Esophagus (tissue), 2 donors: ENCODE results near the gene DCN. TPM values are rescaled to one million over a fixed set of nuclear protein-coding genes. Genes with fewer than 3 reads are reported as not detected.

Source experiments
- H3K27ac ChIP-seq, 2 donors: one replicate each; pipeline ENCODE4 v1.5.1; 2013; ENCODE audit warnings: low read depth in 2 of 2, mild to moderate bottlenecking in 2 of 2, inconsistent platforms in 1 of 2, low read length in 1 of 2, moderate library complexity in 1 of 2
- H3K27me3 ChIP-seq, 2 donors: one replicate each; pipeline ENCODE4 v1.6.1; 2013; ENCODE audit warnings: low read length in 2 of 2, control low read depth in 1 of 2, mild to moderate bottlenecking in 1 of 2; ENCODE audit not compliant: insufficient read depth in 2 of 2, control insufficient read depth in 1 of 2
- H3K36me3 ChIP-seq, 2 donors: one replicate each; pipeline ENCODE4 v1.6.1; 2013; ENCODE audit warnings: low read length in 1 of 2; ENCODE audit not compliant: control insufficient read depth in 2 of 2, insufficient read depth in 2 of 2
- H3K4me1 ChIP-seq, 2 donors: one replicate each; pipeline ENCODE4 v1.6.1; 2013; ENCODE audit warnings: low read length in 1 of 2; ENCODE audit not compliant: control insufficient read depth in 2 of 2, insufficient read depth in 2 of 2
- H3K4me3 ChIP-seq, 2 donors: one replicate each; pipeline ENCODE4 v1.5.1; 2013; ENCODE audit warnings: low read length in 2 of 2, mild to moderate bottlenecking in 2 of 2, low read depth in 1 of 2, moderate library complexity in 1 of 2
- H3K9me3 ChIP-seq, 2 donors: one replicate each; pipeline ENCODE4 v1.6.1; 2013; ENCODE audit warnings: mild to moderate bottlenecking in 2 of 2, low read depth in 1 of 2, low read length in 1 of 2, moderate library complexity in 1 of 2; ENCODE audit not compliant: control insufficient read depth in 2 of 2, insufficient read depth in 1 of 2
- WGBS, 2 donors: extraction: QIAGEN DNeasy Blood & Tissue Kit; methylation state at CpG; one replicate each; pipeline ENCODE4 v1.1.7; 2013; 5-methylcytosine and 5-hydroxymethylcytosine counted together
- polyA plus RNA-seq, 2 donors: library from polyadenylated mRNA; stranded (reverse); fragments of 200-250 nt; gene quantifications; one replicate each; pipeline ENCODE4 v1.2.3, GENCODE V29; 2013
- donor health status: healthy with polysubstance abuse.
- donor health status: Bipolar disorder and iron deficiency.

The DCN gene
- polyA plus RNA-seq, 2 donors, result 41.1 to 152 TPM

DNA sequence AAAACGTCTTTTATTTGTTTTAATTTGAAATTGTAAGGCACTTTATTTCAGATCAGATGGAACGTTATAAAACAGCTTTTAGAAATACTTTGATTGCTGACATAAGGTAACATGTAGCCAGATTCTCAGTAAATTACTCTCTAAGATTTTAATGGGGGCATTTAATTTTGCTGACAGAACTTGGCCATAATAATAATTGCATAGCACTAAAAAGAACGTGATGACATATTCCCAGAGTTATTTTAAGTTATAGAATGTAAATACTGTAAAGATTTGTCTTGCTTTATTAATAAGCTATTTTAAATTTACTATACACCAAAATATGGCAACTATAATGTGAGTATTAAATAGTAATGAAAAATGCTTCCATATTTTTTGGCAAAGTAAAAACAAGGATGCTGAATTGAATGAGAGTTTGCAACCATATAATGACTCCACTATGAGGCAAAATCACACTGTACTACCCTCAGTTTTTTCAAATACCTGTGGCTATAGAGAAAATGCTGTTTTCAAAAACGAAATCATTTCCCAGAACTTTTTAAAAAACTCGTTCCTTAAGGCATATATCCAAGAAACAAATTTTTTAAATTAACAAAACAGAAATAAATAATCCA, 72.2 kb downstream of the DCN start:
- Histone ChIP-seq H3K4me3 (no peak overlapping the region), H3K4me1 (no peaks in the 10 kb centered on the region), H3K27ac (no peak overlapping the region), H3K9me3 (no peaks in the 10 kb centered on the region), H3K36me3 (no peaks in the 10 kb centered on the region), H3K27me3 (no peaks in the 10 kb centered on the region)
- WGBS, 2 donors, result 58 to 59% methylated on average over 5 of the region's 5 CpGs

DNA sequence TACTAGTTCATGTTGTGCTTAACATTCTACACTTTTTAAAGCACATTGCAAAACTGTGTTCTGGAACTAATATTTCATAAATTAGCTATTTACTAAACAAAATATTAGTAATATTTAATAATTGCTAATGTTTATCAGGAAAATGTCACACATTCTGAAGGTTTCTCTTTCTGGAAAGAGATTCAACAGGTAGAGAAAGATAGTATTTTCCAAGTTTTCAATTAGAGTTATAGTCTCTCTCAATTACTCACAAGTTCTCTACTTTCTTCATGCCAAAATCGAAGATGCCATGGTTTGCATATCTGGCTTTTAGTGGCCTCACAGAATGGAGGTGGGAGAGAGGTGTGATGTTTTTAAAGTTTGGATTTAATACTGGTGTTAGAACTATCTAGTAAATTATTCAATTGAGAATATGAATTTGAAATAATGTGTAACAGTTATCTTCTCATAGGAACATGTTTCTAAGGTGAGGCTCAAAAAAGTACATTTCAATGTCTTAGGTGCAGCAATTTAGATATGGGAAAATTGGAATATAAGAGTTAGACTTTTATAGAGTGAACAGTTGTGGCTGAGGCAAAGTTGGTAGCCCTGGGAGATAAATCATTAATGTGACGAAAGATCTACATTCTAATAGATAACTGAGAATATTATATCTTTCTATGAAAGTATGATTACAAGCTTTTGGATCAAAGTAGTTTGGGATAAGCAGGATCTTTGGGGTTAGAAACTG, 72.9 kb downstream of the DCN start:
- no peaks in the 10 kb centered on the region for H3K4me1 ChIP-seq
- no peak overlapping the region for H3K4me3 ChIP-seq
- no peaks in the 10 kb centered on the region for H3K36me3 ChIP-seq
- H3K27ac ChIP-seq, result no peak overlapping the region
- WGBS, 2 donors, result 79 to 83% methylated on average over 2 of the region's 2 CpGs
- no peaks in the 10 kb centered on the region for H3K9me3 ChIP-seq
- H3K27me3 ChIP-seq, result no peaks in the 10 kb centered on the region

DNA sequence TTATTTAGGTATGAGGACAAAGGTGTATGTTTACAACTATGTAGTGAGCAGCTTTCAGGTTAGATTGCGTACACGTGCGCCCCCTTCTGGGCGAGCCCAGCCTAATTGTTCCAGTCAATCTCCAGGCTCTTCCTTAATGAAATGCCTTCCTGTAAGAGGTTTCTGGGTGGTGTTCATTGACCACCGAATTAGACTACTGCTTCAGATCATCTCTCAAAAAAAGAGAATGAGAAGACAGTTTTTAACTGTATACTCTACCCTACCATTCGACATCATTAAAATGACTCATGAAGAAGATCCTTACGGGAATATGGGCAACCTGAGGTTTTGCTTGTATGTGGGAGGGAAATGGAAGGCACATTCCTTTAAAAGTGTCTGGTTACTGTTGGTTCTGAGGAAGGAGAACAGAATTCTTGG, 73.5 kb downstream of the DCN start:
- no peak overlapping the region for H3K27ac ChIP-seq
- H3K9me3 ChIP-seq, result no peaks in the 10 kb centered on the region
- no peaks in the 10 kb centered on the region for H3K36me3 ChIP-seq
- H3K4me1 ChIP-seq, result no peaks in the 10 kb centered on the region
- no peaks in the 10 kb centered on the region for H3K27me3 ChIP-seq
- H3K4me3 ChIP-seq, result no peak overlapping the region
- WGBS, 2 donors, result 32 to 40% methylated on average over 7 of the region's 7 CpGs

DNA sequence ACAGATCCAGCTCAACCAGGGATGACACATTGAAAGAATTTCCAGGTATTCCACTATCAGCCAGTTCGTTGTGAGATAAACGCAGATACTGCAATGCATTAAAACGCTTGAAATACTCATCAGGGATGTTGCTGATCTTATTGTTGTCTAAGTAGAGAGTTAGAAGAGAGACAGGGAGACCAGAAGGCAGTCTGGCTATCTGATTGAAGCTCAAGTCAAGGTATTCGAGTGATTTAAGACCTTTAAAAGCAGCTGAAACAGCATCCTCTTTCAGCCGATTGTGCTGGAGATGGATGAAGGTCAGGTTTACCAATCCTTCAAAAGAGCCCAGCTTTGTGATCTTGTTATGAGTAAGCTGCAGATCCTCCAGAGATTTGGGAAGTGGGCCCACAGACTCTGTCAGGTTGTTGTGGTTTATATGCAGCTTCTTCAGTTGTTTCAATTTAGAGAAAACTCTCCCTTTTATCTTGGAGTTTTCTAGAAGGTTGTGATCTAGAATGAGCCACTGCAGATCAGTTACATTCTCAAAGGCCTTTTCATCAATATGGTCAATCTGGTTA, 74.3 kb downstream of the DCN start:
- no peaks in the 10 kb centered on the region for H3K36me3 ChIP-seq
- no peaks in the 10 kb centered on the region for H3K9me3 ChIP-seq
- H3K4me1 ChIP-seq, result no peaks in the 10 kb centered on the region
- H3K27ac ChIP-seq, result peak overlapping the region in 1 of 2 donors; percentile 15
- no peak overlapping the region for H3K4me3 ChIP-seq
- H3K27me3 ChIP-seq, result no peaks in the 10 kb centered on the region
- WGBS, 2 donors, result 88 to 89% methylated on average over 5 of the region's 5 CpGs

DNA sequence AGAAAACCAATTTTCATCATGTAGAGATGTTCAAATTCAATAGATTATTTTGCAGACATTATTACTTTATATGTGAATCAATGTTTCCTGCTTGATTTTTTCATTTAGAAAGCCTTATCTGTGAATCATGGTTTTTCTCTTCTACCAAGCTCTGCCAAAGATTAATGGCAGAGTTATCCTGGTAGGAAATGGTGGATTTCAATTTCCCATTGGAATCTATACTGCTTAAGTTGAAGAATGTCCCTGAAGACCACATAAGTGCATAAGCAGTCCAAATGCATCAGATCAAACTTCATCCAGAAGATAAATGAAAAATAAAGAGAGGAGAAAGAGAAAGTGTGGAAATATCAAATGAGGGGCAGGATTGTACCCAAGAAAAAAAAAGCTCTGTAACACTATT, 76.3 kb downstream of the DCN start:
- no peaks in the 10 kb centered on the region for H3K27me3 ChIP-seq
- H3K9me3 ChIP-seq, result no peaks in the 10 kb centered on the region
- H3K27ac ChIP-seq, result no peak overlapping the region
- no peak overlapping the region for H3K4me3 ChIP-seq
- no peaks in the 10 kb centered on the region for H3K4me1 ChIP-seq
- no peaks in the 10 kb centered on the region for H3K36me3 ChIP-seq

DNA sequence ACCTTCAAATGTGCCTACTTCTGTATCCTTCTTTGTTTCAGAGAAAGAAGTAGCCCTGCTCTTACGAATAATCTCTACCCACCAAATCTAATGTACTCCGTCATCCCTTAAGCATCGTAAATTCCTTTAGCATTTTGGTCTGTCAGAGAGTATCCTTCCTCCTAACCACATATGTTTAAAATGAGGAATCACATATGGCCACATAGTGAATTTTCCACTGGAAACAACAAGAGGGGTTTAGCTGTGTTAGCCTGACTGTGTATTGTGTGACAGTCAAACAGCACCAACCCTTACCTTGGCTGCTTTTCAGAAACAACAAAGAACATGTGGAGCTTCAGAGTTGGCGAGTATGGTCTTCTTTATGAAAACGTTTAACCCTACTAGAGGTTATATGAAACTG, 76.8 kb downstream of the DCN start:
- 74 to 81% methylated on average over 5 of the region's 5 CpGs for WGBS, 2 donors
- H3K36me3 ChIP-seq, result no peaks in the 10 kb centered on the region
- no peak overlapping the region for H3K27ac ChIP-seq
- no peak overlapping the region for H3K4me3 ChIP-seq
- H3K9me3 ChIP-seq, result no peaks in the 10 kb centered on the region
- H3K4me1 ChIP-seq, result no peaks in the 10 kb centered on the region
- no peaks in the 10 kb centered on the region for H3K27me3 ChIP-seq

DNA sequence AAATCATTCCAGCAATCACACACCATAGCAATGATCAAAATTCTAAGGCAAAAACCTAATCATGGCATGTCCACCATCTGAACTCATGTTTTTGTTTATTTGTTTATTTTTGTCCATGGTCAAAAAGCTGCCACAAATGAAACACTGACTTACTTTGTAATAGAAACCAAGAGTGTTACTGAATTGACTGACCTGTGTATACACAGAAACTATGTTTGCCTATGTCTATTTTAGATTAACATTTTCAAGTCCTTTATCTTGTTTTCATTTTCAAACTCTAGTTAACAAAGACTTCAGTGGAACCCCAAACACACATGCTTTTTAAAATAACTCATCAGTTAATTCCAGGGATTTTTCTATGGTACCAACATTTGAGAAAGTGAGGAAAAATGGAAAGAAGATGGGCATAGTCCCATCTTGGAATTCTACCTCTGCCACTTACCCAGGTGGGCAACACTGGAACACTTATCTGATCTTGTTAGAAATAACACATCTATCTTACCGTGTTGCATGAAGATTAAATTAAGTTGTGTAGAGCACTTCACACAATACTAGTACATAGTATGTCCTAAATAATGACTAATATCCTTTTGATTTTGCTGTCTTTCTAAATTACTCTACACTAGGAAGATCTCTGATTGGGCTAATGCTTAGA, 77.7 kb downstream of the DCN start:
- no peak overlapping the region for H3K27ac ChIP-seq
- no peaks in the 10 kb centered on the region for H3K4me1 ChIP-seq

DNA sequence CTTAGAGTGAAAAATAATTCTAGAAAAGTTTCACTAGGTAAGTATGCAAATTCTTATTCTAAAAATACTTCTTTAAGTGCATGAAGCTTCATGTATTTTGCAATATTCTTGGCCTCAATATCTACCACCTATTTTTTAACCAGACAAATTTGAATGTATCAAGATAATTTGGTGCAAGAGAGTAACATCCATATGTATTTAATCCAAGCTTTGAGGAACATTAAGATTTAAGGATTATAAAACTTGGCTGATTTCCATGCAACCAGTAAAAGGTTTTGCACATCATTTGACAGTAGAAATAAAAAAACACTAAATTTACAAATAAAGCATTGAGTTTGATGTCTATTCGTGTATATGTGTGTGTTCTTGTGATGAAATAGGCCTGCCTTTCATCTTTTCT, 79.0 kb downstream of the DCN start:
- H3K27me3 ChIP-seq, result no peaks in the 10 kb centered on the region
- H3K4me3 ChIP-seq, result no peak overlapping the region
- 45 to 53% methylated on average over 1 of the region's 1 CpG for WGBS, 2 donors
- no peaks in the 10 kb centered on the region for H3K36me3 ChIP-seq
- H3K9me3 ChIP-seq, result no peaks in the 10 kb centered on the region
- no peaks in the 10 kb centered on the region for H3K4me1 ChIP-seq
- no peak overlapping the region for H3K27ac ChIP-seq

More for the DNA sequence above, 77.7 kb downstream of the DCN start:
- 74 to 84% methylated on average over 1 of the region's 1 CpG for WGBS, 2 donors
- Histone ChIP-seq H3K9me3 (no peaks in the 10 kb centered on the region), H3K36me3 (no peaks in the 10 kb centered on the region), H3K4me3 (no peak overlapping the region), H3K27me3 (no peaks in the 10 kb centered on the region)

DNA sequence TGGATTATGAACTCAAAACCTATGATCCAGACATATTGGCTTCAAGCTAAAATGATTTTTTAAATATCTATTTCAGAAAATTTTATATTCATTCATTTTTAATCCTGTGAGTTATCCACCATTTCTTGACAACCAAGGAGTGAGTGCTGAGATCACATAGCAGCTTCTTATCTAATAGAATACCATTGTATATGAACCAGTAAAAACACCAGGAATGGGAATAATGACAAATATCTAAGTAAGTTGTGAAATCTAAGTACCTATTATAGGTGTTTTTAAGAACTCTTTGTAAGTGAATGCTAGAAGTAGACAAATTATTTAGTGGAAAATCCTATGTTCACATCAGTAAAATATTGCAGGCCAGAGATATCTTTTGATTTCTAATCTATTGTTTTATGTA, 79.5 kb downstream of the DCN start:
- Histone ChIP-seq H3K27me3 (no peaks in the 10 kb centered on the region), H3K27ac (no peak overlapping the region), H3K4me1 (no peaks in the 10 kb centered on the region), H3K36me3 (no peaks in the 10 kb centered on the region), H3K4me3 (no peak overlapping the region), H3K9me3 (no peaks in the 10 kb centered on the region)
